Hepatocyte (in vitro differentiated cells): Measurements from ENCODE around the gene SFXN5.

Experiments used
- EZH2 ChIP-seq: fragments of 200-600 bp; sonication (generic); IDR thresholded peaks from 2 replicates; pipeline ENCODE4 v1.6.1; 2016; ENCODE audit warnings: antibody characterized with exemption, mild to moderate bottlenecking, borderline replicate concordance
- EZH2phosphoT487 ChIP-seq: fragments of 200-600 bp; sonication (generic); IDR thresholded peaks from one replicate; pipeline ENCODE4 v1.6.1; 2018; ENCODE audit warnings: antibody characterized with exemption, mild to moderate bottlenecking, low read depth, moderate library complexity; ENCODE audit not compliant: unreplicated experiment, severe bottlenecking
- TF ChIP-seq, protein P1 (sequence below): fragments of 200-600 bp; sonication (generic); IDR thresholded peaks from 2 replicates; pipeline ENCODE4 v1.5.1; 2016; ENCODE audit warnings: antibody characterized with exemption, mild to moderate bottlenecking; ENCODE audit not compliant: poor library complexity

DNA sequence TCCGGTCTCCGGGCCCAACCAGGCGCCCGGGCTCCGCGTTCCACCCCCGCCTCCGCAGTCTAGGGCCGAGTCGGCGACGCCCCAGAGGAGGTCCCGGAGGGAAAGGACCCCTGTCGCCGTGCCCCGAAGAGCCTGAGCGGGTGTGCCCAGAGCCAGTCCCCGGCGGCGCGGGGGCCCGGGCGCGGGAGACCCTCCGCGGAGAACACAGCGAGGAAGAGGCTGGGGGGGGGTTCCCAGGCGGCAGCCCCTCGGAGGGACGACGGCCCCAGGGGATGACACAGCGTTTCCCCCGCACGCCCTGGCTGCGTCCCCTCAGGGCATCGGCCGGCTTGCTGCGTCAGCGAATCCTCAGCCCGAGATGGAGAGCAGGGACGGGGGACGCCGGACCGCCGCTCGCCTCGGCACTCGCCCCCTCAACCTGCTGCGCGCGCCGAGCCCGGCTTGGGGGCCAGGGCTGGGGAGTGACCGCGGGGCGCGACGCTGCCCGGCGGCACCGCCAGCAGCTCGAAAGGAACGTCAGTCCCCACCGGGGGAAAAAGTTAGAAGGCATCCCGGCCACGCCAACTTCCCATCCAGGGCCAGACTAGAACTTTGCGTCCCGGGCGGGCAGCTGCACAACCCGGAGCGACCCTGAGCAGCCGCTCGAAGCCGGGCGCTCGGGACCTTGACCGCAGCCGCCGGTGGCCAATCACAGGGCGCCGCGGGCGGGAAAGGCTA lies 711 bp downstream of the SFXN5 start:
- TF ChIP-seq, protein P1, sequence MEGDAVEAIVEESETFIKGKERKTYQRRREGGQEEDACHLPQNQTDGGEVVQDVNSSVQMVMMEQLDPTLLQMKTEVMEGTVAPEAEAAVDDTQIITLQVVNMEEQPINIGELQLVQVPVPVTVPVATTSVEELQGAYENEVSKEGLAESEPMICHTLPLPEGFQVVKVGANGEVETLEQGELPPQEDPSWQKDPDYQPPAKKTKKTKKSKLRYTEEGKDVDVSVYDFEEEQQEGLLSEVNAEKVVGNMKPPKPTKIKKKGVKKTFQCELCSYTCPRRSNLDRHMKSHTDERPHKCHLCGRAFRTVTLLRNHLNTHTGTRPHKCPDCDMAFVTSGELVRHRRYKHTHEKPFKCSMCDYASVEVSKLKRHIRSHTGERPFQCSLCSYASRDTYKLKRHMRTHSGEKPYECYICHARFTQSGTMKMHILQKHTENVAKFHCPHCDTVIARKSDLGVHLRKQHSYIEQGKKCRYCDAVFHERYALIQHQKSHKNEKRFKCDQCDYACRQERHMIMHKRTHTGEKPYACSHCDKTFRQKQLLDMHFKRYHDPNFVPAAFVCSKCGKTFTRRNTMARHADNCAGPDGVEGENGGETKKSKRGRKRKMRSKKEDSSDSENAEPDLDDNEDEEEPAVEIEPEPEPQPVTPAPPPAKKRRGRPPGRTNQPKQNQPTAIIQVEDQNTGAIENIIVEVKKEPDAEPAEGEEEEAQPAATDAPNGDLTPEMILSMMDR: no peak
- TF ChIP-seq EZH2: no peak
- no peak for TF ChIP-seq EZH2phosphoT487
